Liver (tissue), 9 donors: ENCODE results near the gene SREK1IP1. TPM values are rescaled to one million over a fixed set of nuclear protein-coding genes. Genes with fewer than 3 reads are reported as not detected.

Source experiments
- DNase-seq: peaks from one replicate; pipeline ENCODE4 v3.0.0-alpha.2; 2017; ENCODE audit warnings: low spot score
- H3K27ac ChIP-seq, 2 donors: one replicate each; pipeline ENCODE4 v1.7.0; 2013; ENCODE audit warnings: inconsistent platforms in 2 of 2, low read length in 2 of 2, control low read depth in 1 of 2, low read depth in 1 of 2, mild to moderate bottlenecking in 1 of 2
- H3K27me3 ChIP-seq, 4 donors: one replicate each; pipeline versions ENCODE4 v1.6.1 to v1.7.0; 2013; ENCODE audit warnings: low read length in 3 of 4, inconsistent platforms in 1 of 4, mild to moderate bottlenecking in 1 of 4, moderate library complexity in 1 of 4; ENCODE audit not compliant: control insufficient read depth in 4 of 4, insufficient read depth in 4 of 4
- H3K36me3 ChIP-seq, 4 donors: one replicate each; pipeline versions ENCODE4 v1.6.1 to v1.7.0; 2013; ENCODE audit warnings: low read length in 3 of 4, mild to moderate bottlenecking in 3 of 4, low read depth in 1 of 4, moderate library complexity in 1 of 4; ENCODE audit not compliant: control insufficient read depth in 4 of 4, insufficient read depth in 3 of 4
- H3K4me1 ChIP-seq, 4 donors: one replicate each; pipeline versions ENCODE4 v1.6.1 to v1.7.0; 2013; ENCODE audit warnings: low read length in 3 of 4, mild to moderate bottlenecking in 3 of 4, moderate library complexity in 1 of 4; ENCODE audit not compliant: control insufficient read depth in 4 of 4, insufficient read depth in 4 of 4
- H3K4me3 ChIP-seq, 3 donors: one replicate each; pipeline versions ENCODE4 v1.6.1 to v1.7.0; 2013; ENCODE audit warnings: low read length in 3 of 3, control low read depth in 1 of 3, low read depth in 1 of 3, mild to moderate bottlenecking in 1 of 3
- H3K9ac ChIP-seq, 2 donors: one replicate each; pipeline ENCODE4 v1.7.0; 2013; ENCODE audit warnings: low read length in 2 of 2, mild to moderate bottlenecking in 2 of 2, moderate library complexity in 2 of 2, control low read depth in 1 of 2, low read depth in 1 of 2
- H3K9me3 ChIP-seq, 4 donors: one replicate each; pipeline versions ENCODE4 v1.6.1 to v1.7.0; 2013; ENCODE audit warnings: low read length in 3 of 4; ENCODE audit not compliant: control insufficient read depth in 4 of 4
- ATF3 ChIP-seq: IDR thresholded peaks from 2 replicates; pipeline ENCODE4 v1.6.1; 2016; ENCODE audit warnings: antibody characterized with exemption
- EGR1 ChIP-seq, 2 donors: IDR thresholded peaks; 2 replicates each; pipeline ENCODE4 v1.6.1; 2016 to 2018; ENCODE audit warnings: antibody characterized with exemption in 2 of 2, low read depth in 2 of 2
- FOXA1 ChIP-seq: IDR thresholded peaks from 2 replicates; pipeline ENCODE4 v1.6.1; 2016; ENCODE audit warnings: antibody characterized with exemption
- FOXA2 ChIP-seq: IDR thresholded peaks from 2 replicates; pipeline ENCODE4 v1.6.1; 2016; ENCODE audit warnings: antibody characterized with exemption
- GABPA ChIP-seq, 2 donors: IDR thresholded peaks in 1 of 2; conservative IDR thresholded peaks in 1 of 2; 2 replicates each; pipeline ENCODE4 v1.6.1; 2016; ENCODE audit warnings: antibody characterized with exemption in 2 of 2, mild to moderate bottlenecking in 1 of 2, moderate library complexity in 1 of 2
- HNF4A ChIP-seq, 2 donors: conservative IDR thresholded peaks; 2 replicates each; pipeline ENCODE4 v1.6.1; 2016; ENCODE audit warnings: antibody characterized with exemption in 2 of 2, mild to moderate bottlenecking in 2 of 2
- HNF4G ChIP-seq: IDR thresholded peaks from 2 replicates; pipeline ENCODE4 v1.6.1; 2016; ENCODE audit warnings: antibody characterized with exemption
- JUND ChIP-seq, 2 donors: IDR thresholded peaks; 2 replicates each; pipeline ENCODE4 v1.6.1; 2016; ENCODE audit warnings: antibody characterized with exemption in 2 of 2
- NR2F2 ChIP-seq: IDR thresholded peaks from 2 replicates; pipeline ENCODE4 v1.6.1; 2016; ENCODE audit warnings: antibody characterized with exemption
- RAD21 ChIP-seq, 2 donors: IDR thresholded peaks; 2 replicates each; pipeline ENCODE4 v1.6.1; 2016; ENCODE audit warnings: antibody characterized with exemption in 2 of 2, mild to moderate bottlenecking in 2 of 2
- REST ChIP-seq: IDR thresholded peaks from 2 replicates; pipeline ENCODE4 v1.6.1; 2016; ENCODE audit warnings: antibody characterized with exemption, mild to moderate bottlenecking
- RXRA ChIP-seq, 2 donors: IDR thresholded peaks; 2 replicates each; pipeline ENCODE4 v1.6.1; 2017 to 2018; ENCODE audit warnings: antibody characterized with exemption in 2 of 2, mild to moderate bottlenecking in 1 of 2
- SP1 ChIP-seq: IDR thresholded peaks from 2 replicates; pipeline ENCODE4 v1.6.1; 2018; ENCODE audit warnings: antibody characterized with exemption, mild to moderate bottlenecking
- TAF1 ChIP-seq: conservative IDR thresholded peaks from 2 replicates; pipeline ENCODE4 v1.6.1; 2016; ENCODE audit warnings: antibody characterized with exemption, mild to moderate bottlenecking
- YY1 ChIP-seq: IDR thresholded peaks from 2 replicates; pipeline ENCODE4 v1.6.1; 2016; ENCODE audit warnings: antibody characterized with exemption, mild to moderate bottlenecking
- ZBTB33 ChIP-seq: IDR thresholded peaks from 2 replicates; pipeline ENCODE4 v1.6.1; 2016; ENCODE audit warnings: antibody characterized with exemption
- WGBS: extraction: QIAGEN DNeasy Blood & Tissue Kit; methylation state at CpG from one replicate; pipeline ENCODE4 v1.1.7; 2013; 5-methylcytosine and 5-hydroxymethylcytosine counted together
- polyA plus RNA-seq, 2 donors: library from polyadenylated mRNA; stranded (reverse) in 1 of 2; unstranded in 1 of 2; fragments of 200-250 nt in 1 of 2; fragments of >200 nt in 1 of 2; fragmentation: Nextera tagmentation in 1 of 2; extraction: Ambion mirVana in 1 of 2; gene quantifications; one replicate each; pipeline versions ENCODE4 v1.2.1 to v1.2.3, GENCODE V29; 2013 to 2015
- total RNA-seq, 2 donors: library from RNA; depleted of rRNA; stranded (reverse); fragments of >200 nt; gene quantifications; one replicate each; pipeline ENCODE4 v1.2.3, GENCODE V29; 2014
- TF ChIP-seq, protein P1 (sequence below): fragments of 150-350 bp; IDR thresholded peaks from 2 replicates; pipeline ENCODE4 v1.5.1; 2017; ENCODE audit warnings: improper control_type of control experiment, low read depth, low read length; ENCODE audit not compliant: missing input control
- TF ChIP-seq, protein P2 (sequence below): IDR thresholded peaks from 2 replicates; pipeline ENCODE4 v1.6.1; 2016; ENCODE audit warnings: antibody characterized with exemption
- donor health status: healthy.
- donor health status: healthy.
- donor health status: healthy.
- donor health status: healthy.
- donor health status: healthy.

SREK1IP1 gene
- total and polyA plus RNA-seq, 4 donors = 2.9 to 22.0 (median 7.8) TPM

- Histone ChIP-seq H3K4me1 (peaks cover 4 to 27% (median 24%) of the 10 kb centered on the region in 4 donors), H3K36me3 (peaks cover 0 to 4% (median 2%) of the 10 kb centered on the region in 4 donors), H3K9ac (no peak overlapping the region), H3K9me3 (no peaks in the 10 kb centered on the region), H3K27me3 (no peaks in the 10 kb centered on the region), H3K27ac (no peak overlapping the region), H3K4me3 (no peak overlapping the region)
- WGBS = 85% methylated on average over 4 of the region's 4 CpGs
- TF ChIP-seq YY1 (no peak), ZBTB33 (no peak), SP1 (no peak), RXRA (IDR thresholded peaks at IDR 0.05) (no peak), JUND (IDR thresholded peaks at IDR 0.05) (no peak)
- TF ChIP-seq, protein P1, sequence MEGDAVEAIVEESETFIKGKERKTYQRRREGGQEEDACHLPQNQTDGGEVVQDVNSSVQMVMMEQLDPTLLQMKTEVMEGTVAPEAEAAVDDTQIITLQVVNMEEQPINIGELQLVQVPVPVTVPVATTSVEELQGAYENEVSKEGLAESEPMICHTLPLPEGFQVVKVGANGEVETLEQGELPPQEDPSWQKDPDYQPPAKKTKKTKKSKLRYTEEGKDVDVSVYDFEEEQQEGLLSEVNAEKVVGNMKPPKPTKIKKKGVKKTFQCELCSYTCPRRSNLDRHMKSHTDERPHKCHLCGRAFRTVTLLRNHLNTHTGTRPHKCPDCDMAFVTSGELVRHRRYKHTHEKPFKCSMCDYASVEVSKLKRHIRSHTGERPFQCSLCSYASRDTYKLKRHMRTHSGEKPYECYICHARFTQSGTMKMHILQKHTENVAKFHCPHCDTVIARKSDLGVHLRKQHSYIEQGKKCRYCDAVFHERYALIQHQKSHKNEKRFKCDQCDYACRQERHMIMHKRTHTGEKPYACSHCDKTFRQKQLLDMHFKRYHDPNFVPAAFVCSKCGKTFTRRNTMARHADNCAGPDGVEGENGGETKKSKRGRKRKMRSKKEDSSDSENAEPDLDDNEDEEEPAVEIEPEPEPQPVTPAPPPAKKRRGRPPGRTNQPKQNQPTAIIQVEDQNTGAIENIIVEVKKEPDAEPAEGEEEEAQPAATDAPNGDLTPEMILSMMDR = no peak
- DNase-seq = no peak
Measured at GRCh38 chr5:64771736-64772135, 3.2 kb upstream of the SREK1IP1 start.

GRCh38 chr5:64769855-64770254 is 1.4 kb upstream of the SREK1IP1 start:
- H3K9ac ChIP-seq = no peak overlapping the region
- H3K27me3 ChIP-seq = no peaks in the 10 kb centered on the region
- H3K36me3 ChIP-seq = no peaks in the 10 kb centered on the region
- H3K9me3 ChIP-seq = no peaks in the 10 kb centered on the region
- H3K4me3 ChIP-seq = peak overlapping the region; percentile 76 to 89 (median 87)
- no peak for DNase-seq
- H3K27ac ChIP-seq = no peak overlapping the region
- H3K4me1 ChIP-seq = peaks cover 5 to 33% (median 31%) of the 10 kb centered on the region in 4 donors
- TF ChIP-seq ATF3 (no peak), GABPA (IDR thresholded peaks at IDR 0.05 in 1 of 2, conservative IDR thresholded peaks at IDR 0.05 in 1 of 2) (no peak), ZBTB33 (no peak), FOXA2 (no peak), YY1 (no peak), EGR1 (IDR thresholded peaks at IDR 0.05; ENCODE audit: low read depth in 2 of 2) (no peak), FOXA1 (no peak), TAF1 (no peak), RAD21 (IDR thresholded peaks at IDR 0.05) (no peak), HNF4G (no peak), HNF4A (conservative IDR thresholded peaks at IDR 0.05) (no peak), SP1 (no peak), NR2F2 (no peak), RXRA (IDR thresholded peaks at IDR 0.05) (no peak), JUND (IDR thresholded peaks at IDR 0.05) (no peak), REST (no peak)
- TF ChIP-seq, protein P1 = no peak
- TF ChIP-seq, protein P2, sequence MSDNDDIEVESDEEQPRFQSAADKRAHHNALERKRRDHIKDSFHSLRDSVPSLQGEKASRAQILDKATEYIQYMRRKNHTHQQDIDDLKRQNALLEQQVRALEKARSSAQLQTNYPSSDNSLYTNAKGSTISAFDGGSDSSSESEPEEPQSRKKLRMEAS = no peak
